HFFc6 (cell line): ENCODE results near the gene REXO1. TPM values are rescaled to one million over a fixed set of nuclear protein-coding genes. Genes with fewer than 3 reads are reported as not detected.
A peak's percentile ranks its signal among the peaks of the same experiment; 100 is the strongest.
"Not testable (repeated sequence)": the region's sequence is repeated elsewhere in the genome, so short reads cannot be mapped to it uniquely, and the experiment has no call there.

Source experiments
- DNase-seq: peaks from one replicate; pipeline ENCODE4 v3.0.0-alpha.2; 2018
- H3K27ac Mint-ChIP-seq: 2 replicates; pipeline ENCODE4 v1.8.0; 2020; ENCODE audit warnings: mild to moderate bottlenecking, mixed read lengths
- H3K27me3 Mint-ChIP-seq: 2 replicates; pipeline ENCODE4 v1.8.0; 2021; ENCODE audit warnings: mild to moderate bottlenecking, moderate library complexity, mixed read lengths; ENCODE audit not compliant: insufficient read depth
- H3K36me3 Mint-ChIP-seq: 2 replicates; pipeline ENCODE4 v1.8.0; 2021; ENCODE audit warnings: low read depth, mixed read lengths
- H3K4me1 Mint-ChIP-seq: 2 replicates; pipeline ENCODE4 v1.8.0; 2020; ENCODE audit warnings: low read depth, mixed read lengths
- H3K4me3 Mint-ChIP-seq: 2 replicates; pipeline ENCODE4 v1.8.0; 2020; ENCODE audit warnings: mild to moderate bottlenecking, moderate library complexity, mixed read lengths
- H3K9me3 Mint-ChIP-seq: 2 replicates; pipeline ENCODE4 v1.8.0; 2020; ENCODE audit warnings: mild to moderate bottlenecking, mixed read lengths
- total RNA-seq, 6 experiments: library from RNA; stranded (reverse); fragmentation: NEBNext Ultra II Directional; extraction: Animal tissue kit (Norgen Biotek cat#: 25700); gene quantifications; 2 replicates in 1 of 6; 3 replicates in 5 of 6; pipeline ENCODE4 v1.2.3, GENCODE V29; 2021
- TF ChIP-seq, protein P1 (sequence below): fragments of 200-600 bp; sonication (generic); IDR thresholded peaks from 2 replicates; pipeline ENCODE4 v1.5.0; 2021; ENCODE audit warnings: antibody characterized with exemption, mild to moderate bottlenecking

REXO1 gene
- total RNA-seq, 6 experiments from 2014 or later = 32.9 to 38.2 (median 34.6) TPM

DNA sequence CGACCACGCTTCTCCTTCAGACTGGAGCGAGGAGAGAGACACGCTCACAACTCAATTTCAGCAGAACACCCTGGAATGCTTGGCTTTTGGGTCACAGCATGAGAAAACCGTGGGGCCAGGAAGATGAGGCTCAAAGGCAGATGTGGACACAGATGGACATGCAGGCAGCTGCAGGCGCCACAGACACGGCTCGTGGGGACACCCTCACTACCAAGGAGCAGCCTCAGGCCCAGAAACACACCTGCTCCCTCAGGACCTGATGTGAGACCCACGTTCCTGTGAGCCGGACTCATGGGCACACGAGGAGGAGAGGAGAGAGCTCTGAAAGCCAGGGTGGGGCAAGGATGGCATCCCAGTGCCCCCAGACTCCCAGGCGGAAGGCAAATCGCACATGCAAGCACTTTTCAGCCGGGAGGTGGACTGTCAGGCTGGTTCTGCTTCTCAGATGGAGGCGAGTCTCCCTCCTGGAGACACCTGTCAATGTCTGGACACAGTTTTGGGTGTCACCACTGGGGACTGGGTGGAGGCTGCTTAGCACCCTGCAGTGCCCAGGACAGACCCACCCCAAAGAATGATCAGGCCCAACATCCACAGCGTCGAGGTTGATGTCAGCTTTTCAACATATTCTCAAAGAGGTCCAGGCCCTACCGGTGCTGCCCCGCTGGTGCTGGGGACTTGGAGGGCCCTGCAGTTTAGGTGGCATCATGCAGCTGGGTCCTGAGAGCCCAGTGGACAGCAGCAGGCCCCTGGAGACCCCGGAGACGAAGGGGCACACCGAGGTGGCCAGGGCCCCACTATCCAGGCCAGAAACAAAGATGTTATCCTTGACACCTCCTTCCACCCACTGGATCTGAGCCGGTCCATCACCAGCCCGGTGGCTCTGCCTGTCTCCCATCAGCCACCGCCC, 34.8 kb upstream of the REXO1 start:
- peak overlapping the region; percentile 10; the same call in 1 of the 2 replicates for H3K27ac Mint-ChIP-seq
- TF ChIP-seq, protein P1, sequence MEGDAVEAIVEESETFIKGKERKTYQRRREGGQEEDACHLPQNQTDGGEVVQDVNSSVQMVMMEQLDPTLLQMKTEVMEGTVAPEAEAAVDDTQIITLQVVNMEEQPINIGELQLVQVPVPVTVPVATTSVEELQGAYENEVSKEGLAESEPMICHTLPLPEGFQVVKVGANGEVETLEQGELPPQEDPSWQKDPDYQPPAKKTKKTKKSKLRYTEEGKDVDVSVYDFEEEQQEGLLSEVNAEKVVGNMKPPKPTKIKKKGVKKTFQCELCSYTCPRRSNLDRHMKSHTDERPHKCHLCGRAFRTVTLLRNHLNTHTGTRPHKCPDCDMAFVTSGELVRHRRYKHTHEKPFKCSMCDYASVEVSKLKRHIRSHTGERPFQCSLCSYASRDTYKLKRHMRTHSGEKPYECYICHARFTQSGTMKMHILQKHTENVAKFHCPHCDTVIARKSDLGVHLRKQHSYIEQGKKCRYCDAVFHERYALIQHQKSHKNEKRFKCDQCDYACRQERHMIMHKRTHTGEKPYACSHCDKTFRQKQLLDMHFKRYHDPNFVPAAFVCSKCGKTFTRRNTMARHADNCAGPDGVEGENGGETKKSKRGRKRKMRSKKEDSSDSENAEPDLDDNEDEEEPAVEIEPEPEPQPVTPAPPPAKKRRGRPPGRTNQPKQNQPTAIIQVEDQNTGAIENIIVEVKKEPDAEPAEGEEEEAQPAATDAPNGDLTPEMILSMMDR = no peak
- H3K27me3 Mint-ChIP-seq = no peaks in the 10 kb centered on the region; the same call in 1 of the 2 replicates
- no peak for DNase-seq
- peak overlapping the region; percentile 95 for H3K4me3 Mint-ChIP-seq
- H3K9me3 Mint-ChIP-seq = no peaks in the 10 kb centered on the region
- no peaks in the 10 kb centered on the region; the same call in 1 of the 2 replicates for H3K36me3 Mint-ChIP-seq
- peaks cover 21% of the 10 kb centered on the region for H3K4me1 Mint-ChIP-seq

DNA sequence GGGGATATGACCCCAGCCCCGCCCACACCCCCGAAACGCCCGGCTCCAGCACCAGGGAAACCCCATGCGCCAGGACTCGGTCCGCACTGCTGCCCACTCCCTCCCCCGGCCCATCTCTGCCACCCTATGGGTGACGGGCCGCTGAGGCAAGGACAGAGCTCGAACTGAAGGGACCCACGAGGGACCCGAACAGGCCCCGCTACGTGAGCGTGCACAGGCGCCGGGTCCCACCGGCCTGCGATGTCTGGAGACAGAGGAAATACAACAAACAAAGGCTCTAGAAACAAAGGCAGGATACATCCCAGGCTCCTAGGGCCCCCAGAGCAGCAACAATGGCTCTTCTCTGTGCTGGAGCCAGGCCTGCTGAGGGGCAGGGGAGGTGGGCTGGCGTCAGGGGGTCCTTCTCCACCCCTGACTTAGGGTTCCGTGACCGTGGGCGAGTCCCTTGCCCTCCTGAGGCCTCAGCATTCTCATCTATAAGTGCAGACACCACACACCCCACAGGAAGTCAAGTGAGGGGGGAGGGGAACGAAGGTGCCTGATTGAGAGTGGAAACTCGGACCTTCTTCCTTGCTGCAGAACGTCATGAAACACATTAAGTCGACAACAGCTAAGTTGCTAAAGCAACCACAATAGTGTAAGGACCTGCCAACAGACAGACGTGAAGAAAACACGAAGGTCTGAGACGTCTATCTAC, 34.0 kb upstream of the REXO1 start:
- Mint-ChIP-seq H3K9me3 (no peaks in the 10 kb centered on the region), H3K27ac (peak overlapping the region; percentile 10; the same call in 1 of the 2 replicates), H3K36me3 (no peaks in the 10 kb centered on the region; the same call in 1 of the 2 replicates), H3K4me3 (peak overlapping the region; percentile 24; the same call in 1 of the 2 replicates), H3K27me3 (no peaks in the 10 kb centered on the region; the same call in 1 of the 2 replicates), H3K4me1 (peaks cover 21% of the 10 kb centered on the region)
- no peak for DNase-seq
- TF ChIP-seq, protein P1 = no peak

DNA sequence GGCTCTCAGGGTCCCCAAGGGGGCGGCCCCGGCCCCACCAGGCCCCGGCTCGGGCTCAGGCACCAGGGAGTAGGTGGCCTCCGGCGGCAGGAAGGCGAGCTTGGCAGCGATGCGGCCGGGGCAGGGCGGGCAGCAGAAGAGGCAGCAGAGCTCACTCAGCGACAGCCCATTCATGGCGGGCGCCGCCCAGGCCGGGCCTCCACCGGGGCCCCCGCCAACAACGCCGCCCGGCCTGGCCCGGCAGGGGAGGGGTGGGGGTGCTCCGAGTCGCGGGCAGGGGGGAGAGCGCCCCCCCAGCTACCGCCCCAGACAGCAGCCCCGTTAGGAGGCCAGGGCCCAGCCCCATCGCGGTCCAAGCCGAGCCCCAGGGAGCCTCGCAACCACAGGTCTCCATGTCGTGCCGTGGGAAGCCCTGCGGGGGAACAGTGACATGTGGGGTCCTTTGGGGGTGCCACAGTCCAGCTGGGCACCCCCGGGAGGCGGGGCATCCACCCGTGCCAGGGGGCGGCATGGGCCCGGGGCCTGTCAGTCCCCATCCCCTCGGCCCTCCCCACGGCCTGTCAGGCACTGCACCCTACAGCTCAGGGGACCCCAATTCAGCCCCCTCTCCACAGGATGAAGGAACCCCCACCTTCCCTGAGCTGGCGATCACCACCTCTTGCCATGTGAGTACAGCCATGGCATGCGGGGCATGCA, 33.3 kb upstream of the REXO1 start:
- not testable (repeated sequence) for H3K27ac Mint-ChIP-seq, H3K27me3 Mint-ChIP-seq, H3K9me3 Mint-ChIP-seq, H3K4me3 Mint-ChIP-seq, H3K36me3 Mint-ChIP-seq, DNase-seq
- H3K4me1 Mint-ChIP-seq = peaks cover 21% of the 10 kb centered on the region

DNA sequence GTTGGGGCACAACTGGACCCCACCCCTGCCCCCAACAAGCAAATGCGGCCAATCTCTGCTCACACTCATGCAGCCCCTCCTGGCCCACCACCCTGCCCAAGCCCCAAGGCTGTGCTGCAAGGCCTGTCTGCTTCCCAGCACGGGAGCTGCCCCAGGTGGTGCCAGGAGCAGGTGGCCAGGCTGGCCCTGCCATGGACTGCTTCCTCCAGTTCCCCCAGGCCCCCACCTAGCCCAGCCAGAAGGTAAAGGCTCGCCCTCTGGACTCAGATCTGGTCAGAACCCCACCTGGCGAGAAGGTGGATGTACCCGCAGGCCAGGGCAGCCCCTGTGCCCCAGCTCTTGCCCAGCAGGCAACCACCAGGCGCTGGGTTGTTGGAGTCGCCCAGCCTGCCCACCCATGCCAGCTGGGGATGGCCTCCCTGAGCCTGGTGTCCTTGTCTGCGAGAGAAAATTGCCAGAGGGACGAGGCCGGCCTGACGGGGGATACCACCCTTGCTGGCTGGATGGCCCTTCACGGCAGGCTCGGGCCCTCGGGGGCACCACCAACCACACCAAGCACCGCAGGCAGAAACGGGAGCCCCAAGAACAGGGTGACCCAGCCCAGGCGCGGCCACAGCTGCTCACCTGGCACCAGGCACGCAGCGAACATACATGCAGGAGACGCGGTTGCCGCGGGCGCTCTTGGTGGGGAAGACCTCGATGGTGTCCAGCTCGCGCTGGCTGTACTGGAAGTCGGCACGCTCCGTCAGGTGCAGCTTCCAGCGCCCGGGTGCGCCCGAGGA, 32.5 kb upstream of the REXO1 start:
- TF ChIP-seq, protein P1 = no peak
- Mint-ChIP-seq H3K4me1 (peaks cover 21% of the 10 kb centered on the region), H3K4me3 (no peak overlapping the region), H3K27me3 (peaks cover 3% of the 10 kb centered on the region), H3K9me3 (no peaks in the 10 kb centered on the region), H3K36me3 (no peaks in the 10 kb centered on the region; the same call in 1 of the 2 replicates), H3K27ac (no peak overlapping the region)
- DNase-seq = no peak

DNA sequence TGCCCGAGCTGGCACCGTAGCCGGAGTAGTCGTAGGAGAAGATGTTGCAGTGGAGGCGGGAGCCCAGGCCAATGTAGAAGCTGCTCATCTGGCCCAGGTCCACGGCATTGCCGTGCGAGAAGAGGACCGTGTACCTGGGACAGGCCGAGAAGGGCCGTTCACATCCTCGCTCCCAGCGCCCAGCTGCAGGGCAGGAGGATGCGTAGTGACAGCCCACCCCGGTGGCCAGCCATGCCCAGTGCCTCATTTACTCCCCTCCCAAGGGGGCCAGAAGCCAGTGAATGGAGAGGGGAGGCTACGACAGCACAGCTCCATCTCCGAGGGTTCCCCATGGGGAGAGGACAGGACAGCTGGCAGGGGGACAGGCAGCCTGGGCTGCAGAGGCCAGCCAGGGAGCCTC, 31.7 kb upstream of the REXO1 start:
- H3K36me3 Mint-ChIP-seq, H3K9me3 Mint-ChIP-seq, H3K4me3 Mint-ChIP-seq, H3K27me3 Mint-ChIP-seq, H3K27ac Mint-ChIP-seq, DNase-seq: not testable (repeated sequence)
- H3K4me1 Mint-ChIP-seq = peaks cover 26% of the 10 kb centered on the region

DNA sequence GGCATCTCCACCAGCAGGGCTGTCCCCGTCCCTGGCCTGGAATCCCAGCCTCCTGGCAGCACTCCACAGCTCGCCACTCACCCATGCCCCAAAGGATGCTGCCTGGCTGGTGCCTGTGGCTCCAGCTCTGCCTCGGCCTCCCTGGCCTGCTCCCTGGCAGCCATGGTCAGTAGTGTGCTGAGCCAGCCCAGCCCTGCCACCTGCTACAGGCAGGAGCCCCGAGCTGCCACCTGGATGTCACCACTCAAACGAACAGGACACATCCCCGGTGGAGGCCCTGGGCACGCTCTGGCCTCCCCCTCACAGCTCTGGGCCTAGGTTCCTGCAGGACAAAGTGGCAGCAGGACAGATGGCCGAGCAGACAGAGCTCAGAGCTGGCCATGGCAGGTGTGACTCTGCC, 30.3 kb upstream of the REXO1 start:
- peaks cover 16% of the 10 kb centered on the region; the same call in 1 of the 2 replicates for H3K36me3 Mint-ChIP-seq
- not testable (repeated sequence) for H3K9me3 Mint-ChIP-seq, DNase-seq, H3K27me3 Mint-ChIP-seq, H3K27ac Mint-ChIP-seq, H3K4me3 Mint-ChIP-seq
- H3K4me1 Mint-ChIP-seq = peaks cover 32% of the 10 kb centered on the region

DNA sequence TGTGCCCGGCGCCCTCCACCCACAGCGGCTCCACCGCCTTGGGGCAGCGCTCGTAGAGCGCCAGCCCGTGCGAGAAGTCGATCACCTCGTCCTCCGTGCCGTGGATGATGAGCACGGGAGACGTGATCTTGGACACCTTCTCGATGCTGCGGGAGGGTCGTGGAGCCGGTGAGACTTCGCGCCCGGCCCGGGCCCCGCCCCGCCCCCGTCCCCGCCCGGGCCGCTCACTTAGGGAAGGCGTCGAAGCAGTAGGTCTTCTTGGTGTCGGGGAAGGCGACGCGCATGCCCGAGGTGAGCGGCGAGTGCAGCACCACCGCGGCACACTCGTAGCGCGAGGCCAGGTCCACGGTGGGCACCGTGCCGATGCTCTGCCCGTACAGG, 29.0 kb upstream of the REXO1 start:
- not testable (repeated sequence) for H3K9me3 Mint-ChIP-seq, DNase-seq, H3K27me3 Mint-ChIP-seq, H3K4me3 Mint-ChIP-seq, H3K27ac Mint-ChIP-seq
- peaks cover 19% of the 10 kb centered on the region for H3K4me1 Mint-ChIP-seq
- H3K36me3 Mint-ChIP-seq = peaks cover 16% of the 10 kb centered on the region; the same call in 1 of the 2 replicates

DNA sequence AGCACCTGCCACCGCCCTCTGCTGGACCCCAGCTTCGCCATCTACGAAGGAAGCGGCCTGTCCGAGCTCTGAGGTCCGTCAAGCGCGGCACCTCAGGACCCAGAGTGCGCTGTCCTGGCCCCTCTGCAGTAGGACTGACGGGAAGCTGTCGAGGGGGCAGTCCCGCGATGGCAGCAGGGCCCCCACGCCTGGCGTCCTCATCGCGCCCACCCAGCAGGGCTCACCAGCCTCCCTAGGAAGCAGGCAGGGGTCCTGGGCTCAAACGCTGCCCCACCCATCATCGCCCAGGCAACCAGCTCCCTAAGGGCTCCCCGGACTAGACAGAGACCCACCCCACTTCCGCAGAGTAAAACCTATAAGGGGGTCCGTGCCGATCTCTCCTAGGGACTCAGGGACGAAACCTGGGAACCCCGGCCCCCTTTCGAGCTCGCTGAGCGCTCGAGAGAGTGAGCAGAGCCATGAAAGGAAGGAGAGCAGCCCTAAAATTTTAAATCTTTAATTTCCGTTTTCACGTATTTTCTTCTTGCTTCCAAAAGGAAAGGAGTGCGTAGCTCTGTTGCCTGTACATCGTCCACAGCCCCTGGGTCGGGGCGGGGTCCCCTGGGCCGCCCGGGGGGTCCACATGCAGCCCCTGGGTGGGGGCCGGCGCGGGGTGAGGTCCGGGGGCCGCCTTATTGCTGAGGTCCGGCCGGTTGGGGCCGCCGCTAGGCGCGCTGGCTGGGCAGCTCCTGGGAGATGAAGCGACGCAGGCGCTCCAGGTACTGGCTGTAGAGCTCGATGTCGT, 28.4 kb upstream of the REXO1 start:
- Mint-ChIP-seq H3K4me3 (peak overlapping the region; percentile 97), H3K4me1 (peaks cover 18% of the 10 kb centered on the region)

More for the DNA sequence above, 28.4 kb upstream of the REXO1 start:
- not testable (repeated sequence) for H3K9me3 Mint-ChIP-seq, DNase-seq, H3K27me3 Mint-ChIP-seq
- peak overlapping the region; percentile 97 for H3K27ac Mint-ChIP-seq
- peaks cover 16% of the 10 kb centered on the region; the same call in 1 of the 2 replicates for H3K36me3 Mint-ChIP-seq
